Omental fat pad (tissue), 4 donors: ENCODE data around the gene UNC119. TPM values are rescaled to one million over a fixed set of nuclear protein-coding genes. Genes with fewer than 3 reads are reported as not detected.

ENCODE experiments used
- ATAC-seq: fragments of 150-250 bp; one replicate; pipeline ENCODE4 v1.9.1; 2016; ENCODE audit warnings: mild to moderate bottlenecking, moderate library complexity; ENCODE audit not compliant: low FRiP score
- DNase-seq: peaks from one replicate; pipeline ENCODE4 v3.0.0-alpha.2; 2019; ENCODE audit warnings: low spot score
- CTCF ChIP-seq, 3 donors: fragments of 450-650 bp; IDR thresholded peaks; one replicate each; pipeline ENCODE4 v1.5.1; 2016 to 2017; ENCODE audit warnings: antibody characterized with exemption in 3 of 3, mild to moderate bottlenecking in 3 of 3, moderate library complexity in 2 of 3
- total RNA-seq, 4 donors: library from RNA; depleted of rRNA; stranded (reverse); fragments of >200 nt; gene quantifications; one replicate each; pipeline ENCODE4 v1.1.0, GENCODE V29; 2016

The UNC119 gene
- total RNA-seq, 4 donors from 2014 or later = 16.8 to 32.6 (median 24.6) TPM

- no peak for TF ChIP-seq CTCF (IDR thresholded peaks at IDR 0.05)
- ATAC-seq (no peak), DNase-seq (no peak)
Observed at GRCh38 chr17:28506763-28507487, 45.5 kb downstream of the UNC119 start.

DNA sequence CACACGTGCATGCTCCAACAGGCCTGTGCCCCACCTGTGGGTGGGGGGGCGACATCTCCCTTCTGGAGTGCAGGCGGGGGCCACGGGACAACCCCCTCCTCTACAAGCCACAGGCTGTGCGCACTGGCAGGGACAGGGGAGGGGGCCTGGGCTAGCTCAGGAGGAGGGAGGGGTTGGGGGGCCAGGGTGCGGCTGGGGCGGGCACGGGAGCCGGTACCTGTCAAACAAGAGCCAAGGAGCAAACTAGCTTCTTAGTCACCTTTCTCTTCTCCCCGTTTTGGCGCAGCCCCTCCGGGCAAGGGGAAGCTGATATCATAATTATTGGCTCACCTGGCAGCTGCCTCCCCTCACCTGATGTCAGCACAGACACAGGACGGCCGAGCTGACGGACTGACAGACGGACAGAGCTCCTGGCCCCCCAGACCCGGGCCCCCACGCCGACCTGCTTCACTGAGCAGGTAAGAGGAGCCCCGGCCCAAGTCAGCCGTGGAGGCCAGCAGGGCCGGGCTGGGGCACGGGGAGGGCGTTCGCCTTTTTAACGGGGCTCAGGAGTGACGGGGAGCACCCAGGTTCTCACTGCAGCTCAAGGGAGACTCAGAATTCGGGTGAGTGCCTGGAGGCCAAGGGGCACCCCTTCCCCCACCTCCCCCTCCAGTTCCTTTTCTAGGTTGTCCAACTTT is 46.3 kb downstream of the UNC119 start, which contains the start of gene FOXN1:
Gene FOXN1, plus strand, starts transcription at position 363 of the 680 bp plus-strand sequence. CDS start 17,622 bp downstream, outside the sequence.
- ATAC-seq = no peak
- DNase-seq = no peak
- no peak for TF ChIP-seq CTCF (IDR thresholded peaks at IDR 0.05)

GRCh38 chr17:28503420-28503819 is 49.0 kb downstream of the UNC119 start:
- no peak for DNase-seq
- TF ChIP-seq CTCF (IDR thresholded peaks at IDR 0.05) = no peak
- no peak for ATAC-seq

- TF ChIP-seq CTCF (IDR thresholded peaks at IDR 0.05) = no peak
- ATAC-seq = no peak
Observed at GRCh38 chr17:28501421-28502284, 50.8 kb downstream of the UNC119 start.

GRCh38 chr17:28500712-28501379 is 51.6 kb downstream of the UNC119 start:
- no peak for TF ChIP-seq CTCF (IDR thresholded peaks at IDR 0.05)
- ATAC-seq (no peak), DNase-seq (no peak)

More at GRCh38 chr17:28501421-28502284, 50.8 kb downstream of the UNC119 start:
- DNase-seq = no peak

DNA sequence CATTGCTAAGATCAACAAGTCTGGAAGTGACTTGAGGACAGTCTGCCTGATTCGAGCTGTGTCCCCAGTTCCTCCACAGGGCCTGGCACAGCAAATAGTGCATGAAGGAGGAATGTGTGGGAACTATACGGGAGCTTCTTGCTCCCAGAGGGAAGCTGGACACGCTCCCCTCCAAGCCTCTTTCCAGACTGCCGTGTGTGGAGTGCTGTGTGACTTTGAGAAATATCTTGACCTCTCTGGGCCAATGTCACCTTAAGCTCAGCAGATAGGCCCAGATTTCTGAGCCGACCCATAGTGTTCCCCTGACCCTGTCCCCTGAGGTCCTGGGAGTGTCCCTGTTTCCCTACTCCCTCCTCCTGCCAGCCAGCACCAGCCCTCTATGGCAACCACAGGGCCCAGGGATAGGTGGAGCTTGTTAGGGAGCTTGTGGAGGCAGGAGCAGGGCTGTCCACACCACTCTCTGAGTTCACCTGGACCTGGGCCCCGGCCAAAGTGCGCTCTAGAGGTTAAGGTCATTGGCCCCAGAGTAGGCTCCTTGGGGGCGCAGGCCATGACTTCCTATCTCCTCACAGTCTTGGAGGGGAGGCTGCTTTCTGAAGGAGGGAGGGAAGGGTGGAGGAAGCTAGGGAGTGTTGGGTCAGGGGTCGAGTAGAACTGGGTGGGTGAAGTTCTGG is 52.6 kb downstream of the UNC119 start:
- DNase-seq (no peak), ATAC-seq (no peak)

More for the DNA sequence above, 52.6 kb downstream of the UNC119 start:
- no peak for TF ChIP-seq CTCF (IDR thresholded peaks at IDR 0.05)
